GM18951 (cell line): ENCODE results near the gene WWOX.

Experiments used
- POLR2A ChIP-seq: IDR thresholded peaks from 4 replicates; pipeline ENCODE4 v1.6.1; 2011; ENCODE audit warnings: mild to moderate bottlenecking; ENCODE audit not compliant: insufficient read length, insufficient read depth; ENCODE audit errors: extremely low read depth
- in situ Hi-C: fragments of 300-500 bp; cut with MboI; formaldehyde crosslinking; loops from one replicate; pipeline ENCODE4 v1.12.0; 2022; ENCODE audit warnings: low sequenced_read_pairs, mixed read lengths, inconsistent platforms; ENCODE audit not compliant: unreplicated experiment

The WWOX gene

DNA sequence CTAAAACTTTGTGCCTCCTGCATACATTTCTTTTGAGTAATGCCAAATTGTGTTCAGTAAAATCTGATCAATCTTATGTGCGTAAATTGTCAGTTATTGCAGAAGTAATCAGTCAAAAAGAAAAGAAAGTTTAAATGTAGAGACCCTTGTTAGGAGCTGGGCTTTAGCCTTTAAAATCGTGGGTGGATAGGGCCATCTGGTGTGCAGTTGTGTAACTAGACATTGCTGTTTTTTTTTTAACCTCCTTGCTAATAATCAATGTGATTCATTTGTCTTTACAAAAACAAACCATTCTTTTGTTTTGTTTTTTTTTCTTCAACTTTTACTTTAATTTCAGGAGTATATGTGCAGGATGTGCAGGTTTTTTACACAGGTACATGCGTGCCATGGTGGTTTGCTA is 5.3 kb upstream of the WWOX start:
- in situ Hi-C loops = no loop called here
- no peak for TF ChIP-seq POLR2A

DNA sequence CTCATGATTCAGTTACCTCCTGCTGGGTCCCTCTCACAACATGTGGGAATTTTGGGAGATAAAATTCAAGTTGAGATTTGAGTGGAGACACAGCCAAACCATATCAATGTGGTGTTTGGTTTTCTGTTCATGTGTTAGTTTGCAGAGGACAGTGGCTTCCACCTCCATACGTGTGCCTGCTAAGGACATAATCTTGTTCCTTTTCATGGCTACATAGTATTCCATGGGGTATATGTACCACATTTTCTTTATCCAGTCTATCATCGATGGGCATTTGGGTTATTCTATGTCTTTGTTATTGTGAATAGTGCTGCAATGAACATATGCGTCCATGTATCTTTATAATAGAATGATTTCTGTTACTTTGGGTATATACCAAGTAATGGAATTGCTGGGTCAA is 4.5 kb upstream of the WWOX start:
- in situ Hi-C loops = no loop called here
- TF ChIP-seq POLR2A = no peak

DNA sequence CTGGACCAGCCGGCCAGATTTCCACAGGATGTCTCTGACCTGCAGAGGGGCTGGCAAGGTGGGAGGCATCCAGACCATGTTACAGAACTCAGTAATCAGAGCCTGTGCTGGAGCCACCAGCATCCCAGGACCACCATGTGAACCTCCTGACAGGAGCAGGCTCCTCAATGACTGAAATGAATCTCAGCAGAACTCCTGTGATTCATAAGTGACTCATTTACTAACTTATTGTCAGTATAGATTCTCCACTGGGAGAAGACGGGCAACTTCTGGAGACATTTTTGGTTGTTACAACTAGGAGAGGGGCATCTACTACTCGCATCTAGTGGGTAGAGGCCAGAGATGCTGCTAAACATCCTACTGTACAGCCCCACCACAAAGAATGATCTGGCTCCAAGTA is 3.1 kb upstream of the WWOX start:
- in situ Hi-C loops = no loop called here
- no peak for TF ChIP-seq POLR2A

DNA sequence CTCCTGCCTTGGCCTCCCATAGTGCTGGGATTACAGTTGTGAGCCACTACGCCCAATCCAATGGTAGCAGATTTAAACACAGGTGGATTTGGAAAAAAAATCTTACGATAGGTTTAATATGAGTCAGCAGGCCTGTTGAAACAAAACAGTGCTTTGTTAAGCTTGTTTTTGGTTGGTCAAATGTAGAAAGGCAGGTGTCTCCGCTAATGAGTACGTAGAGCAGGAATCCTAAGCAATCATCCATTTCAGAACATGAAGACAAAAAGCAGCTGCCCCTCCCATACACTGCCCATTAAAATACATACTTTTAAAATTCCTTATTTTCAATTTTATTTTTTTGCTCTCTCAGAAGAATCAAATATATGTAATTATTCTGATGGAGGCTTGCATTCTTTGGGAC is 1.9 kb upstream of the WWOX start:
- no peak for TF ChIP-seq POLR2A
- in situ Hi-C loops = no loop called here

DNA sequence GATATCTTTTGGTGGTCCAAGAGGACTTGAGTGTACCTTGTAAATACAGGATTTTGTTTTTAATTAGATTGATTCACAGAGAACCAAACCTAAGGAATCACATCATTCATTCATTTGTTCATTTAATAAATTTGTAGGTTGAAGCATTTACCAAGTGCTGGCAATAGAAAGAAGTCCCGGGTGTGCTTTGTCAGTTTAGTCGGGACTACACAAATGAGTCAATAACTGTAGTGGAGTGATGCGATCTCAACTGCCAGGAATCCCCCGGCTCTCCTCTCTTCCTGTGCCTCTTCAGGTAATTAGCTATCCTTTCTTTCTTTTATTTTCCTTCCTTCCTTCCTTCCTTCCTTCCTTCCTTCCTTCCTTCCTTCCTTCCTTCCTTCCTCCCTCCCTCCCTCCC is 1.4 kb upstream of the WWOX start:
- no peak for TF ChIP-seq POLR2A
- in situ Hi-C loops = no loop called here

DNA sequence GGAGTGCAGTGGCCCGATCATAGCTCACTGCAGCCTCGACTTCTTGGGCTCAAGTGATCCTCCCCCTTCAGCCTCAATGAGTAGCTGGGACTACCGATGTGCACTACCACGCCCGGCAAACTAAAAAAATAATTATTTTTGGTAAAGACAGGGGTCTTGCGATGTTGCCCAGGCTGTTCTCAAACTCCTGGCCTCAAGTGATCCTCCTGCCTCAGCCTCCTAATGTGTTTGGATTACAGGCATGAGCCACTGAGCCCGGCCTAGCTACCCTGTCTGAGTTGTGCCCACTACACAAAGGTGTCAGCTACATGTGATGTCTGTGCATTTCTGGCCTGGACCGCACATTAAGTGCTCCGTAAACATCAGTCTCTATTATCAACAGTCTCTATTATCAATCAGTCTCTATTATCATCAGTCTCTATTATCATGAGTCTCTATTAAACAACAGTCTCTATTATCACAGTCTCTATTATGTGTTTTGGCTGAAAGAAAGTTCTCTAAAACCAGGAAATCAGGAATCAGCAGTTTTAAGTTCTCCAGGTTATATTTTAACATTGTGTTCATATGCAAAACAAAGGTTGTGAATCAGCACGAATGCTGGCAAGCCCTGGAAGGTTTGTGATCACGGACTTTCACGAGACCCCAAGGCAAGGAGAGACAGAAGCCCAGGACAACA is 721 bp upstream of the WWOX start:
- no peak for TF ChIP-seq POLR2A
- in situ Hi-C loops = no loop called here

DNA sequence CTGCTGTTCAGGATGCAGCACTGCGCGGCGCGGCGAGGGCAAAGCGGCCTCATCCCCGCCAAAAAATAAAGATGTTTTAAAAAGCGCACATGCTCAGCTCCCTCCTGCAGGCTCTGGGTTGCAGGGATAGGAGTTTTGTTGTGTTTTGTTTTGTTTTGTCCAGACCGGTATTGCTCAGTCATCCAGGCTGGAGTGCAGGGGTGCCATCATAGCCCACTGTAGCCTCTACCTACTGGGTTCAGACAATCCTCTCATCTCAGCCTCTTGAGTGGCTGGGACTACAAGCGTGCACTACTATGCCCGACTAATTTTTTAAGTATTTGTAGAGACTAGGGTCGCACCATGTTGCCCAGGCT is 636 bp downstream of the WWOX start:
- in situ Hi-C loops = loop anchor here (25.0 kb wide), 1 partner anchor 662 kb away; no protein-coding TSS in a partner anchor
- TF ChIP-seq POLR2A = no peak

DNA sequence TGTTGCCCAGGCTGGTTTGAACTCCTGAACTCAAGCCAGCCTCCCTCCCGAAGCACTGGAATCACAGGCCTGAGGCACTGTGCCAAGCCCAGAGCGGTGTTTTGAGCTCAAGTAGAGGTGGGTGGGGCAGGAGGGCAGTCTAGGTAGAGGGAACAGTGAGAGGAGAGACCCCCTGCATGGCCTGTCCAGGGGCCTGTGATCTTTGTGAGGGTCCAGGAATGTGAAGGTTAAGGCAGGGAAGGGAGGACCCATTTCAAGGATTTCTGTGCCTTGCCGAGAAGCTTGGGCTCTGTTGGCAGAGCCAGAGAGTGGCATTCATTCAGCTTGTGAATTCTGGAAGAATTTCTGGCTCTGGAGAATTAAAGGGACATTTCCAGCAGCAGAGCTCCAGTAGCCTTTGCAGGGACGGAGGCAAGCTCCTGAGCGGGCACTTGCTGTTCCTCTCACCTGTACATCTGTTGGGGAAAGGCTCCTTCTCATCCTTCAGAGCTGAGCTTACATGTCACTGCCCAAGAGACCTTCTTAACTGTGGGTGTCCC is 2.7 kb downstream of the WWOX start:
- in situ Hi-C loops = loop anchor here (25.0 kb wide), 1 partner anchor 660 kb away; no protein-coding TSS in a partner anchor

DNA sequence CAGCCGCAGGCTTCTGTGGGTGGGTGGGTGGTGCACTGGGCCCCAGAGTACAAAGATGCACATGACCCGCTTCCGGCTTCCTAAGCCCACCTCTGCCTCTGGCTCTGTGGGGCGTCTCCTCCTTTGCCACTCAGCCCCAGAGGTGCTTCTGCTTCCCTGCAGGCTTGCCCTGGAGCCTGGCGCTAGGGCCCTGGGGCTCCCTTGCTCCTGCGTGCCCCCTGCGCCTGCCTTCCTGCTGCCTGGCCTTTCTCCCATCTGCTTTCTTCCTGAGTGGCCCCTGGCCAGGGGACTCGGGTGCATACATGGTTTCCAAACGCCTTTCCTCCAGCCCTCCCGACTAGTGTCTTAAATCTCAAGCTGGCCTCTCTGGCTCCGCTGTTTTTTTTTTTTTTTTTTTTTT is 3.4 kb downstream of the WWOX start:
- in situ Hi-C loops = loop anchor here (25.0 kb wide), 1 partner anchor 659 kb away; no protein-coding TSS in a partner anchor

More for the DNA sequence above, 2.7 kb downstream of the WWOX start:
- no peak for TF ChIP-seq POLR2A

DNA sequence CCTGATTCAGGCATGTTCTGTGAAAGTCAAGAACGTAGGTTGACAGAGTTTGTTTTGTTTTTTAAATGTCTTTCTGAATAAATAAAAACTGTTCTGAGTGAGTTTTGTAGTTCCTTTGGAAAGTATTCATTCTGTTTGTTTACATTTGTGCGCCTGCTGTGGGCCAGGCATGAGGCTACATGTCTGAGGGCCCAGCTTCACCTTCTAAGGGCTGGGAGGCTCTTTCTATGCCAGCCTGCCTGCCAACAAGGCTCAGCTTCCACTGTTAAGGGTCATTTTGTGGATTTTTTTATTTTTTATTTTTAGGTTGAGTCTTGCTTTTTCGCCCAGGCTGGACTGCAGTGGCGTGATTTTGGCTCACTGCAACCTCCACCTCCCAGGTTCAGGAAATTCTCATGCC is 6.1 kb downstream of the WWOX start:
- in situ Hi-C loops = loop anchor here (25.0 kb wide), 1 partner anchor 657 kb away; no protein-coding TSS in a partner anchor
- no peak for TF ChIP-seq POLR2A

More for the DNA sequence above, 3.4 kb downstream of the WWOX start:
- TF ChIP-seq POLR2A = no peak

DNA sequence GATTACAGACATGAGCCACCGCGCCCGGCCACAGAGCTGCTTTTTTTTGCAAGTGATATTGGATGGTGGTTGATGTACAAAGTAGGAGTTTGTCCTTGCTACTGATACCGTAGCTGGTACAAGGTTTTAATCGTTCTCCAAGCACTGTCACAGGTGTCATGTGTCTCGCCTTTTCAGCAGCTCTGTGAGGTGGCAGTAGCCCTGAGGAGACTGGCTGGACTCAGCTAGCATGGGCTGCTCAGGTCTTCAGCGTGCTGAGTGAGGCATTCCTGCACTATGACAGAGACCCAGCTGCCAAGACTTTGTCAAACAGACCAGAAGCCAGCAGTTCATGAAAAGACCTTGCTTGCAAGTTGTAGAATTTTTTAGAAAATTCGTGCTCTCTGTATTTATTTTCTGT is 7.2 kb downstream of the WWOX start:
- in situ Hi-C loops = loop anchor here (25.0 kb wide), 1 partner anchor 656 kb away; no protein-coding TSS in a partner anchor
- no peak for TF ChIP-seq POLR2A

DNA sequence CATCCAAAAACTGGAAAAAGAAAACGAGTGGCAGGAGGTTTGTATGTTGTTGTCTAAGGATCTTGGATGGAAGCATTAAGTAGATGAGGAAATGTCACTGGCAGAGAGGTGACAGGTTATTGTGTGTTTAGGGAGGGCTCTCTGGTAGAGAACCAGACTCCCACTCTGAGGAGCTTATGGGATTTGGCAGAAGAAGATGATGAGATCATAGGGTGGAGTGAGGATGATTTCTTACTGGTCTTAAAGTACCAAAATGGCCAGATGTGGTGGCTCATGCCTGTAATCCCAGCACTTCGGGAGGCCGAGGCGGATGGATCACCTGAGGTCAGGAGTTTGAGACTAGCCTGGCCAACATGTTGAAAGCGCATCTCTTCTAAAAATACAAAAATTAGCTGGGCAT is 9.0 kb downstream of the WWOX start:
- in situ Hi-C loops = loop anchor here (25.0 kb wide), 1 partner anchor 654 kb away; no protein-coding TSS in a partner anchor
- TF ChIP-seq POLR2A = no peak

DNA sequence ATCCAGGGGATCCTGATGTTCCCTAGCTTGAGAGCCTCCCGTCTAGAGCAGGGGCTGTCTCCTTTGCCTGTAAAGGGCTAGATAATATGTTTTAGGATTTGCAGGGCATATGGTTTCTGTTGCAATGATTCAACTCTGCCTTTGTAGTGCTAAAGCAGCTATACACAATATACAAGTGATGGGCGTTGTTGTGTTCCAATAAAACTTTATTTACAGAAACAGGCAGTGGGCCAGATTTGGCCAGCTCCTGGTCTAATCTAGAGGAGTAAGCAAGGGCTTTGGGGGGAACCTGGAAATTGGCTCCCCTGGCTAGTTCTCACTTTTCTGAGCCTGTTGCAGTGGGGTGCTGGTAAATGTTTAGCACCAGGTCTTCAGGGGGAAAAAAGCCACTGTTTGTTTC is 13.8 kb downstream of the WWOX start:
- TF ChIP-seq POLR2A = no peak
- in situ Hi-C loops = loop anchor here (25.0 kb wide), 1 partner anchor 649 kb away; no protein-coding TSS in a partner anchor

DNA sequence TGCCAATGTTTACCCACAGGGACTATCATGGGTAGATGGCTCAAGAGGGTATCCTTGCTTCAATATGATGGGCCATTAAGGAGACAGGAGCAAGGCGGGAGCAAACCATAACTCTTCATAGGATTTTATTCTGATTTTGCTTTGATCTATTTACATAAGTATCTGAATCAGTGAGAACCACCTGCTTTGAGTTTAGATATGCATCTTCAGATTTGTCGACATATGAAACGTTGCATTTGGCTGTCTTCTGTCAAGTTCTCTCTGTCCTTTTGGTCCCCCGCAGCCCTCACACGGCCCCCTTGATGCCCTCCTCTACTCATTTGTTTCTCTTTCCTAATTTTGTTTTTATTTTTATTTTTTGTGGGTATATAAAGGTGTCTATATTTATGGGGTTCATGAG is 16.2 kb downstream of the WWOX start:
- in situ Hi-C loops = loop anchor here (25.0 kb wide), 1 partner anchor 647 kb away; no protein-coding TSS in a partner anchor
- TF ChIP-seq POLR2A = no peak
